MM.1S (cell line): ENCODE measurements around the gene CNOT10.

Source experiments
- DNase-seq: peaks from one replicate; pipeline ENCODE4 v3.0.0-alpha.2; 2015
- H2AFZ ChIP-seq: fragments of 300-600 bp; sonication (generic); 2 replicates; pipeline ENCODE4 v1.6.0; 2016; ENCODE audit warnings: antibody characterized with exemption, low read length
- H3F3A ChIP-seq: fragments of 300-600 bp; sonication (generic); 2 replicates; pipeline ENCODE4 v1.6.1; 2016; ENCODE audit warnings: mild to moderate bottlenecking, antibody characterized with exemption, low read length, moderate library complexity, mixed read lengths; ENCODE audit not compliant: insufficient read depth
- H3K27ac ChIP-seq: fragments of 300-600 bp; sonication (generic); 2 replicates; pipeline ENCODE4 v1.5.1; 2016; ENCODE audit warnings: mild to moderate bottlenecking, low read length
- H3K27me3 ChIP-seq: fragments of 300-600 bp; sonication (generic); replicated peaks from 2 replicates; pipeline ENCODE4 v1.6.0; 2016; ENCODE audit warnings: low read length; ENCODE audit not compliant: insufficient read depth
- H3K36me3 ChIP-seq: fragments of 300-600 bp; sonication (generic); replicated peaks from 2 replicates; pipeline ENCODE4 v1.6.1; 2016; ENCODE audit warnings: mild to moderate bottlenecking, low read length, mixed read lengths; ENCODE audit not compliant: insufficient read depth
- H3K4me1 ChIP-seq: fragments of 300-600 bp; sonication (generic); 2 replicates; pipeline ENCODE4 v1.6.1; 2016; ENCODE audit warnings: low read length, mixed read lengths
- H3K4me2 ChIP-seq: fragments of 300-600 bp; sonication (generic); 2 replicates; pipeline ENCODE4 v1.6.0; 2016; ENCODE audit warnings: low read depth, low read length
- H3K4me3 ChIP-seq: fragments of 300-600 bp; sonication (generic); 2 replicates; pipeline ENCODE4 v1.5.1; 2016; ENCODE audit warnings: low read length, mixed read lengths
- H3K79me2 ChIP-seq: fragments of 300-600 bp; sonication (generic); 2 replicates; pipeline ENCODE4 v1.6.1; 2016; ENCODE audit warnings: mixed run types, low read length, mixed read lengths
- H3K9ac ChIP-seq: fragments of 300-600 bp; sonication (generic); 2 replicates; pipeline ENCODE4 v1.6.1; 2016; ENCODE audit warnings: low read length, mixed read lengths
- H3K9me2 ChIP-seq: fragments of 300-600 bp; sonication (generic); replicated peaks from 2 replicates; pipeline ENCODE4 v1.6.1; 2016; ENCODE audit warnings: mild to moderate bottlenecking, low read length, mixed read lengths; ENCODE audit not compliant: insufficient read depth
- H3K9me3 ChIP-seq: fragments of 300-600 bp; sonication (generic); replicated peaks from 2 replicates; pipeline ENCODE4 v1.6.1; 2016; ENCODE audit warnings: mild to moderate bottlenecking, low read length, mixed read lengths; ENCODE audit not compliant: insufficient read depth
- H4K20me1 ChIP-seq: fragments of 300-600 bp; sonication (generic); 2 replicates; pipeline ENCODE4 v1.6.1; 2016; ENCODE audit warnings: mild to moderate bottlenecking, low read length, moderate library complexity, mixed read lengths; ENCODE audit not compliant: insufficient read depth
- CTCF ChIP-seq: fragments of 300-600 bp; sonication (generic); IDR thresholded peaks from 2 replicates; pipeline ENCODE4 v1.5.1; 2016; ENCODE audit warnings: antibody characterized with exemption, low read length, mixed read lengths
- EZH2 ChIP-seq: fragments of 300-600 bp; sonication (generic); optimal IDR thresholded peaks from 2 replicates; pipeline ENCODE3; 2017; ENCODE audit warnings: low read depth, mild to moderate bottlenecking, antibody characterized with exemption, low read length, mixed read lengths
- EZH2phosphoT487 ChIP-seq: fragments of 300-600 bp; sonication (generic); IDR thresholded peaks from 2 replicates; pipeline ENCODE4 v1.6.1; 2018; ENCODE audit warnings: antibody characterized with exemption, low read length

The CNOT10 gene

GRCh38 chr3:32818229-32818969 lies 133.4 kb downstream of the CNOT10 start:
- TF ChIP-seq EZH2 (no peak), CTCF (no peak)
- Histone ChIP-seq H3K27me3 (no peaks in the 10 kb centered on the region), H3K9me3 (no peaks in the 10 kb centered on the region), H3F3A (no peaks in the 10 kb centered on the region), H4K20me1 (no peaks in the 10 kb centered on the region), H2AFZ (no peak overlapping the region), H3K36me3 (no peaks in the 10 kb centered on the region), H3K4me2 (no peak overlapping the region), H3K79me2 (no peaks in the 10 kb centered on the region), H3K4me1 (no peaks in the 10 kb centered on the region), H3K4me3 (no peak overlapping the region), H3K27ac (no peak overlapping the region), H3K9me2 (no peaks in the 10 kb centered on the region), H3K9ac (no peak overlapping the region)
- no peak for DNase-seq

DNA sequence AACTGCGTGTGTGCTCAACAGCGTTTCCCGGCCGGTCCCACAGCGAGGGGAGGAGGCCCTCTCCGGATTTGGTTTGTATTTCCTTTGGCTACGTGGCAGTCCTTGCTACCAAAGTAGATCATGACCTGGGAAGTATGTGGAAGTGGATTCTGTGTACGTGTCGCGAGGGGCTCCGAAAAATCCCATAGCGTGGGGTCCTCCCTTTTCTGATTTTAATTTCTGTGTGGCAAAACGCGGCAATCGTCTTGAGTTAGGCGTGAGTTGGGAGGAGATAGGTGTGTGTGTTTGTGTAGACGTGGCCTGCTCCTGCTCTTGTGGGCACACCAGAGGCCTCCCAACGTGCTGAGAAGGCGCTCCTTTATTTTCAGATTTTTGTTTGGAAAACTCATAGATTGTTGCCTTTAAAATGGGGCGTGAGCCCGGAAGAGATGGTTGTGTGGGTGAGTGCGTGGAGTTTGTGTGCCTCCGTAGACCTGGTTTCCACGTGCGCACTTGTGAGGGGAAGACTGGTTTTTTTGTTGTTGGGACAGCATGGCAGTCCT lies 134.1 kb downstream of the CNOT10 start:
- no peak overlapping the region for H3K4me3 ChIP-seq

DNA sequence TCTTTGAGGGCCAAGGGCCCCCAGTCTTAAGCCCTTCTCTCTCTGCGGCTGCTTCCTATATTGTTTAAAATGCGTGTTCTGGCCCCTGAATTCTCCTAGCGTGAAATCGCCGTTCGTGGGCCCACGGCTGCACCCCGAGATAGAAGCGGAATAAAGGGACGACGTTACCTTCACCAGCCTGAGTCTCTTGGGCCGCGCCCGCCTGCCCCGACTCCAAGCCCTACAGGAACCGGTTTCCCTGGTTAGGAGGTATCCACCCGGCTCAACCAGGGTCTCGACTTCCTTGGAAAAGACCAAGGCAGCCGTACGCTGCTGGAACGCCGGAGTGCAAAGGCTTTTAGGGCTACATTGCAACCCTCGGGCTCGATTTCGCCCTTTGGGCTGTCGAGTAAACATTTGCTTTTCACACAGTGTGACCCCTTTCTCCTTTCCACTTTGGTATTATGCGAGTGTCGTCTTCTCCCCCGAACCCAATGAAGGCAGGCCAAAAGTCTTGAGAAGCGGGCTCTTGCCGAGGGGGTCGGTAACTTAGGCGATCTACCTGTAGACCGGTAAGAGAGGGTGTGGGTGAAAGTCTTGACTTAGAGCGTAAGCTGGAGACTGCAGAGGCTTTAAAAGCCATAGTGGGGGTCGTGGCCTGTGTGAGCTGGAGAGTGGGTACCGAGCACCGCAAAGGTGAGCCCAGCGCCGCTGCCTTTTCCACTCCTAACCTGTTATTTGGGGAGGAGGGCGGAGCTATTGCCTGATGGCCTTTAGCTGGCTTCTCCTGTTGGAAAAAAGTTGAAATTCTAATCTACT lies 134.8 kb downstream of the CNOT10 start:
- no peak overlapping the region for H3K9ac ChIP-seq
- H3K79me2 ChIP-seq, result no peaks in the 10 kb centered on the region
- no peaks in the 10 kb centered on the region for H3K4me1 ChIP-seq
- H3K9me3 ChIP-seq, result no peaks in the 10 kb centered on the region
- no peaks in the 10 kb centered on the region for H3K9me2 ChIP-seq
- TF ChIP-seq CTCF, result no peak
- no peak for TF ChIP-seq EZH2
- TF ChIP-seq EZH2phosphoT487, result no peak
- H3K27me3 ChIP-seq, result no peaks in the 10 kb centered on the region
- DNase-seq, result no peak
- no peak overlapping the region for H2AFZ ChIP-seq
- H3K4me2 ChIP-seq, result no peak overlapping the region
- H4K20me1 ChIP-seq, result no peaks in the 10 kb centered on the region
- no peak overlapping the region for H3K27ac ChIP-seq
- H3K4me3 ChIP-seq, result no peak overlapping the region
- no peaks in the 10 kb centered on the region for H3K36me3 ChIP-seq
- H3F3A ChIP-seq, result no peaks in the 10 kb centered on the region

More for the DNA sequence above, 134.1 kb downstream of the CNOT10 start:
- no peaks in the 10 kb centered on the region for H3K27me3 ChIP-seq
- H3K27ac ChIP-seq, result no peak overlapping the region
- H3F3A ChIP-seq, result no peaks in the 10 kb centered on the region
- H3K79me2 ChIP-seq, result no peaks in the 10 kb centered on the region
- no peaks in the 10 kb centered on the region for H3K9me2 ChIP-seq
- TF ChIP-seq EZH2, result no peak
- H3K9ac ChIP-seq, result no peak overlapping the region
- no peaks in the 10 kb centered on the region for H3K9me3 ChIP-seq
- no peaks in the 10 kb centered on the region for H3K4me1 ChIP-seq
- H4K20me1 ChIP-seq, result no peaks in the 10 kb centered on the region
- H3K4me2 ChIP-seq, result no peak overlapping the region
- no peak overlapping the region for H2AFZ ChIP-seq
- no peaks in the 10 kb centered on the region for H3K36me3 ChIP-seq
- no peak for DNase-seq
